HCT116 (cell line): Measurements from ENCODE around the gene SH2B3. TPM values are rescaled to one million over a fixed set of nuclear protein-coding genes. Genes with fewer than 3 reads are reported as not detected.

ENCODE experiments used
- ATAC-seq: fragments of 200-7000 bp; cut with Tn5 transposase; 2 replicates; pipeline ENCODE4 v1.9.1; 2020; ENCODE audit warnings: mild to moderate bottlenecking, moderate library complexity
- BruUV-seq: library from RNA; stranded (reverse); fragments of 400-500 nt; replicated peaks from 2 replicates; lab custom pipeline; 2021; lab: Mats Ljungman, UMichigan
- CTCF ChIA-PET: fragments of 300-600 bp; sonication (Branson Sonifier 250); formaldehyde crosslinking; loops from one replicate; lab custom pipeline; 2021; ENCODE audit warnings: antibody characterized with exemption; lab: Charles Lee
- POLR2A ChIA-PET: fragments of 300-600, 350-600 bp; sonication (Branson Sonifier 250); formaldehyde crosslinking; loops from one replicate; lab custom pipeline; 2021; ENCODE audit warnings: antibody characterized with exemption; lab: Charles Lee
- RAD21 ChIA-PET, 2 experiments: fragments of 300-600 bp; sonication (Branson Sonifier 250); formaldehyde crosslinking; loops; one replicate each; lab custom pipeline; 2023; ENCODE audit warnings: low total read pairs in 2 of 2; ENCODE audit not compliant: uncharacterized antibody in 2 of 2, unreplicated experiment in 2 of 2, low non-redundant PET in 1 of 2; lab: Charles Lee
- DNase-seq: peaks from one replicate; pipeline ENCODE4 v3.0.0-alpha.2; 2010; ENCODE audit warnings: low read depth, low spot score
- H2AFZ ChIP-seq: fragments of 200-600 bp; shearing (Covaris generic), sonication (generic); 2 replicates; pipeline ENCODE4 v1.6.1; 2017; ENCODE audit warnings: low read depth, mixed run types, mixed read lengths, antibody characterized with exemption, low read length; ENCODE audit not compliant: poor library complexity, severe bottlenecking
- H3K27ac ChIP-seq: 2 replicates; pipeline ENCODE4 v1.5.1; 2012; ENCODE audit warnings: low read depth, low read length
- H3K27me3 ChIP-seq: fragments of 200-600 bp; sonication (generic); 2 replicates; pipeline ENCODE4 v1.6.1; 2016; ENCODE audit warnings: mixed run types, low read length, mixed read lengths; ENCODE audit not compliant: insufficient read depth
- H3K36me3 ChIP-seq, 2 experiments: fragments of 200-500 bp in 1 of 2; fragments of 200-600 bp in 1 of 2; sonication (Bioruptor generic) in 1 of 2; sonication (generic) in 1 of 2; 2 replicates each; pipeline versions ENCODE4 v1.5.1 to v1.6.1; 2014 to 2016; ENCODE audit warnings: low read length in 2 of 2, inconsistent platforms in 1 of 2, mixed read lengths in 1 of 2, mixed run types in 1 of 2; ENCODE audit not compliant: insufficient read depth in 2 of 2, control insufficient read depth in 1 of 2
- H3K4me1 ChIP-seq, 2 experiments: fragments of 200-600 bp in 1 of 2; sonication (generic) in 1 of 2; 2 replicates each; pipeline versions ENCODE4 v1.5.1 to v1.6.1; 2012 to 2017; ENCODE audit warnings: low read length in 2 of 2, inconsistent platforms in 1 of 2, mild to moderate bottlenecking in 1 of 2, mixed read lengths in 1 of 2, mixed run types in 1 of 2, moderate library complexity in 1 of 2; ENCODE audit not compliant: insufficient read depth in 2 of 2, control insufficient read depth in 1 of 2
- H3K4me2 ChIP-seq: fragments of 200-600 bp; sonication (generic); 2 replicates; pipeline ENCODE4 v1.6.1; 2017; ENCODE audit warnings: mixed run types, low read length, mixed read lengths
- H3K4me3 ChIP-seq, 2 experiments: fragments of 200-600 bp in 1 of 2; sonication (generic) in 1 of 2; replicated peaks in 1 of 2; 2 replicates each; pipeline ENCODE4 v1.5.1; 2011 to 2016; ENCODE audit warnings: low read length in 2 of 2, control low read depth in 1 of 2, low read depth in 1 of 2, mild to moderate bottlenecking in 1 of 2, mixed read lengths in 1 of 2, mixed run types in 1 of 2
- H3K79me2 ChIP-seq: fragments of 200-600 bp; sonication (generic); 2 replicates; pipeline ENCODE4 v1.6.1; 2017; ENCODE audit warnings: mild to moderate bottlenecking, mixed run types, low read length, moderate library complexity, mixed read lengths; ENCODE audit not compliant: insufficient read depth
- H3K9ac ChIP-seq: fragments of 200-600 bp; sonication (generic); 2 replicates; pipeline ENCODE4 v1.6.1; 2016; ENCODE audit warnings: low read length, mixed read lengths
- H3K9me2 ChIP-seq: fragments of 200-600 bp; sonication (generic), shearing (Covaris generic); 2 replicates; pipeline ENCODE4 v1.6.1; 2017; ENCODE audit warnings: mixed run types, mild to moderate bottlenecking, moderate library complexity; ENCODE audit not compliant: insufficient read depth
- H3K9me3 ChIP-seq, 2 experiments: fragments of 200-500 bp in 1 of 2; fragments of 200-600 bp in 1 of 2; sonication (Bioruptor generic) in 1 of 2; sonication (generic) in 1 of 2; 2 replicates each; pipeline ENCODE4 v1.6.1; 2014 to 2017; ENCODE audit warnings: low read length in 2 of 2, mixed read lengths in 2 of 2, inconsistent platforms in 1 of 2, low read depth in 1 of 2, mild to moderate bottlenecking in 1 of 2, mixed run types in 1 of 2, moderate library complexity in 1 of 2; ENCODE audit not compliant: control insufficient read depth in 1 of 2, insufficient read depth in 1 of 2
- H4K20me1 ChIP-seq: fragments of 200-600 bp; sonication (generic), shearing (Covaris generic); 2 replicates; pipeline ENCODE4 v1.6.1; 2017; ENCODE audit warnings: mixed run types, mild to moderate bottlenecking, moderate library complexity; ENCODE audit not compliant: insufficient read depth
- CBX3 ChIP-seq: IDR thresholded peaks from 2 replicates; pipeline ENCODE4 v1.6.1; 2012; ENCODE audit warnings: low read depth
- EZH2phosphoT487 ChIP-seq: fragments of 200-600 bp; IDR thresholded peaks from 2 replicates; pipeline ENCODE4 v1.6.1; 2018; ENCODE audit warnings: antibody characterized with exemption, borderline replicate concordance
- FOSL1 ChIP-seq: IDR thresholded peaks from 2 replicates; pipeline ENCODE4 v1.6.1; 2012; ENCODE audit warnings: low read depth
- POLR2A ChIP-seq: IDR thresholded peaks from 2 replicates; pipeline ENCODE4 v1.7.0; 2011; ENCODE audit warnings: borderline replicate concordance; ENCODE audit not compliant: insufficient read depth, insufficient read length; ENCODE audit errors: extremely low read depth
- REST ChIP-seq: IDR thresholded peaks from 2 replicates; pipeline ENCODE4 v1.6.1; 2012; ENCODE audit warnings: low read depth
- SP1 ChIP-seq: IDR thresholded peaks from 2 replicates; pipeline ENCODE4 v1.6.1; 2012; ENCODE audit warnings: low read depth
- SRF ChIP-seq: IDR thresholded peaks from 2 replicates; pipeline ENCODE4 v1.6.1; 2012; ENCODE audit warnings: low read depth
- TCF7L2 ChIP-seq: IDR thresholded peaks from 2 replicates; pipeline ENCODE4 v1.7.0; 2011; ENCODE audit warnings: borderline replicate concordance, inconsistent platforms; ENCODE audit not compliant: insufficient read depth, insufficient read length; ENCODE audit errors: extremely low read depth
- intact Hi-C: fragments of 100-400 bp; cut with micrococcal nuclease; formaldehyde crosslinking; loops from 2 replicates; pipeline ENCODE4 v1.10.0; 2022
- total RNA-seq: library from RNA; stranded (reverse); gene quantifications from one replicate; pipeline ENCODE4 v1.2.1, GENCODE V29; 2021; ENCODE audit not compliant: unreplicated experiment
- TF ChIP-seq, protein P1 (sequence below): IDR thresholded peaks from 2 replicates; pipeline ENCODE4 v1.6.1; 2011; ENCODE audit warnings: mild to moderate bottlenecking, low read length, moderate library complexity; ENCODE audit not compliant: insufficient replicate concordance; ENCODE audit errors: extremely low read depth
- TF ChIP-seq, protein P2 (sequence below): IDR thresholded peaks from 2 replicates; pipeline ENCODE4 v1.6.1; 2012

Gene SH2B3
- total RNA-seq, 1 experiment from 2014 or later: 17.3 TPM

DNA sequence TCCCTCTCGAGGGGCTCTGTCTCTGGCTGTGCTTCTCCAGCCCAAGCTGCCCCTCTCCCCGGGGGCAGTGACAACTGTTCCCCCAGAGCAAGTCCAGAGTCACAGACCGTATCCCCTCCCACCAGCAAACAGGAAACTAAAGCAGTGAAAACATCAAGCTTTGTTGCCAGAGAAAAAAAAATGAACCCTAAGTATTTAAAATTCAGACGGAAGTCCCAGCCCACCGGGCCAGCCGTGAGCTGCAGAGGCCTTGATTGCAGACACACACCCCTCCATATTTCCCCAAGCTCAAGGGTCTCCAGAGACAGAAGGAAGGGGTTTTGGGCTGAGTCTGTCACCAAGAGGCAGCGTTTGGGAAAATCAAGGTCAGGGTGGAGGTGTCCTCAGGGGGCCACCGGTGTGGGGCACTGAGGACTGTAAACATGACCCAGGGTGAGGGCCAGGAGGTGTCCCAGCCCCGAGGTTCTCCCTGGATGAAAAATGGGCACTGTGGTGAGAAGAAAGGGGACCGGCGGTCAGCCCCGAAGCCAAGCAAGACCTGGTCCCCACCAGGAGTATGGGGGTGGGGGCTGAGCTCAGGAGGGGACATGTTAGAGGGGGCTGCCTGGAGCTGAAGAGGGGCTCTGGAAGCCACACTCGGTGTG is 44.5 kb upstream of the SH2B3 start:
- TF ChIP-seq FOSL1 (no peak), SRF (no peak), REST (no peak), SP1 (no peak), CBX3 (no peak), TCF7L2 (no peak), EZH2phosphoT487 (no peak), POLR2A (no peak)
- TF ChIP-seq, protein P1, sequence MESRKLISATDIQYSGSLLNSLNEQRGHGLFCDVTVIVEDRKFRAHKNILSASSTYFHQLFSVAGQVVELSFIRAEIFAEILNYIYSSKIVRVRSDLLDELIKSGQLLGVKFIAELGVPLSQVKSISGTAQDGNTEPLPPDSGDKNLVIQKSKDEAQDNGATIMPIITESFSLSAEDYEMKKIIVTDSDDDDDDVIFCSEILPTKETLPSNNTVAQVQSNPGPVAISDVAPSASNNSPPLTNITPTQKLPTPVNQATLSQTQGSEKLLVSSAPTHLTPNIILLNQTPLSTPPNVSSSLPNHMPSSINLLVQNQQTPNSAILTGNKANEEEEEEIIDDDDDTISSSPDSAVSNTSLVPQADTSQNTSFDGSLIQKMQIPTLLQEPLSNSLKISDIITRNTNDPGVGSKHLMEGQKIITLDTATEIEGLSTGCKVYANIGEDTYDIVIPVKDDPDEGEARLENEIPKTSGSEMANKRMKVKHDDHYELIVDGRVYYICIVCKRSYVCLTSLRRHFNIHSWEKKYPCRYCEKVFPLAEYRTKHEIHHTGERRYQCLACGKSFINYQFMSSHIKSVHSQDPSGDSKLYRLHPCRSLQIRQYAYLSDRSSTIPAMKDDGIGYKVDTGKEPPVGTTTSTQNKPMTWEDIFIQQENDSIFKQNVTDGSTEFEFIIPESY: no peak
- TF ChIP-seq, protein P2, sequence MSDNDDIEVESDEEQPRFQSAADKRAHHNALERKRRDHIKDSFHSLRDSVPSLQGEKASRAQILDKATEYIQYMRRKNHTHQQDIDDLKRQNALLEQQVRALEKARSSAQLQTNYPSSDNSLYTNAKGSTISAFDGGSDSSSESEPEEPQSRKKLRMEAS: no peak
- no TSS peak for BruUV-seq
- H3K79me2 ChIP-seq: no peaks in the 10 kb centered on the region
- H3K9ac ChIP-seq: no peak overlapping the region
- H2AFZ ChIP-seq: no peak overlapping the region
- RAD21 ChIA-PET: no interaction called here
- no peaks in the 10 kb centered on the region for H3K9me2 ChIP-seq
- H3K4me2 ChIP-seq: no peak overlapping the region
- no peaks in the 10 kb centered on the region for H3K9me3 ChIP-seq
- H3K36me3 ChIP-seq: no peaks in the 10 kb centered on the region; a peak in 1 of 4 replicates
- H3K4me1 ChIP-seq: peaks cover 0 to 15% of the 10 kb centered on the region in 2 experiments; a peak in 2 of 4 replicates
- intact Hi-C loops: no loop called here
- POLR2A ChIA-PET: no interaction called here
- CTCF ChIA-PET: no interaction called here
- H3K27ac ChIP-seq: no peak overlapping the region
- H3K27me3 ChIP-seq: no peaks in the 10 kb centered on the region
- H4K20me1 ChIP-seq: no peaks in the 10 kb centered on the region
- DNase-seq: no peak
- no peak overlapping the region for H3K4me3 ChIP-seq
- no peak for ATAC-seq
